ENCODE data around the gene WDHD1.
"Not testable (repeated sequence)": the region's sequence is repeated elsewhere in the genome, so short reads cannot be mapped to it uniquely, and the experiment has no call there.

The WDHD1 gene

DNA sequence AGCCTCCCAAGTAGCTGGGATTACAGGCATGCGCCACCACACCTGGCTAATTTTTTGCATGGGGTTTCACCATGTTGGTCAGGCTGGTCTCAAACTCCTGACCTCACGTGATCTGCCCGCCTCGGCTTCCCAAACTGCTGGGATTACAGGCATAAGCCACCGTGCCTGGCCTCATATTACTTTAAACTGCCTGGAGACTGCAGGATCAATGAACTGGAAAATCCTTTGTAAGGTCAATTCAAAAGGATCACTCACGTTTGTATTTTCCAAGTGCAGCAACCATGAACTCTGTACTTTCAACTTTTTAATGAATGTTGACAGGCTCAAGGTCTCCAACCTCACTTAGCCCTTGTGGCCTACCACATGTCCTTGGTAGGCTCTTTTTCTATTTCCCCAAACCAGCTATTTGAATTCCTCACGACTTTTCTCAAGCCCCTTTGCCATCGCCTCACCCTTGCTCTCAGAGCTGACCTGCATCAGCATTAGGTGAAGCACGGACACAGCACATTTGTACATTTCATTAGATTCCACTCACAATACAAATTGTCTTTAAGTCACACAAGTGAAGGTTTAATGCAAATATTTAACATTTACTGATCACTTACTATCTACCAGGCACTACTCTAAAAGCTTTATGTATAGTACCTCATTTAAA, 82.0 kb downstream of the WDHD1 start:
- no peak for DNase-seq

DNA sequence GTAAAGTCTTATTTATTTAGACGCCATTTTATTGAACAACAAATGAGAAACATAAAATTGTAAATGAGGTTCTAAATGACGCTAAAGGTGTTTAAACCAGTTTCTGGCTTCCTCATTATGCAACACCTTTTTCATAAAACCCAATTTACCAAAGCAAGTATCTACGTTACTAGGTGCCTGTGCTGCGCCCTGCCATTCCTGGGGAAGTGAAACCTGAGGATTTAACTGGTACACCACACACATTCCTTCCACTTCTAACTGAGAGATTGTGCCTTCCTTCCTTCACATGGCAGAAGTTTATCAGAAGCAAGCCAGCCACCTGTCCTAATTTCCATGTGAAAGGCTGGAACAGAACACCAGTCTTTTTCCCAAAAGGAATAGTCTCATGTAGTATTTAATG, 84.0 kb downstream of the WDHD1 start:
- DNase-seq = no peak

DNA sequence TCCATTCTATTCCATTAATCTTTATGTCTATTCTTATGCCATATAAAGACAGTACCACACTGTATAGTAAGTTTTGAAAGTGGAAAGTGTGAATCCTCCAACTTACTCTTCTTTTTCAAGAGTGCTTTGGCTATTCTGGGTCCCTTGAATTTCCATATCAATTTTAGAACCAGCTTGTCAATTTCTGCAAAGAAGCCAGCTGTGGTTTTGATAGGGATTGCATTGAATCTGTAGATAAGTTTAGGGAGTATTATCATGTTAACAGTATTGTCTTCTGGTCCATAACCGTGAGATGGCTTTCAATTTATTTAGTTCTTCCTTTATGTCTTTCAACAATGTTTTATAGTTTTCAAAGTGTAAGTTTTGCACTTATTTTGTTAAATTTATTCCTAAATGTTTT, 90.1 kb downstream of the WDHD1 start:
- DNase-seq = no peak

- no peak for DNase-seq
Measured at GRCh38 chr14:54935958-54936357, 90.9 kb downstream of the WDHD1 start.

DNA sequence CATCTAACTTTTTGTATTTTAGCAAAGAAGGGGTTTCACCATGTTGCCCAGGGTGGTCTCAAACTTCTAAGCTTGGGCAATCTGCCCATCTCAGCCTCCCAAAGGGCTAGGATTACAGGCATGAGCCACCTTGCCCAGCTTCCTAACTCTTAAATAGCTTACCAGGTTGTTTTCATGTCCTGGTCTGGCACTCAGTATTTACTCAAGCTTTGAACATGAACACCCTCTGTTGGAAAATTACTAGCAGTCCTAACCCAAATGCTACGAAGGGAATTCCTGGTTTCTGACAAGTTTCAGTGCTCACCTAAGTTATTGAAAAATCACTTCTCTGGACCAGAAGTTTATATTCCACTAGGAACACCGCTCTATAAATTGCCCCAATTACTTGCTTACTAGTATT, 91.8 kb downstream of the WDHD1 start:
- no peak for DNase-seq

- no peak for DNase-seq
Measured at GRCh38 chr14:54933006-54933405, 93.9 kb downstream of the WDHD1 start.

DNA sequence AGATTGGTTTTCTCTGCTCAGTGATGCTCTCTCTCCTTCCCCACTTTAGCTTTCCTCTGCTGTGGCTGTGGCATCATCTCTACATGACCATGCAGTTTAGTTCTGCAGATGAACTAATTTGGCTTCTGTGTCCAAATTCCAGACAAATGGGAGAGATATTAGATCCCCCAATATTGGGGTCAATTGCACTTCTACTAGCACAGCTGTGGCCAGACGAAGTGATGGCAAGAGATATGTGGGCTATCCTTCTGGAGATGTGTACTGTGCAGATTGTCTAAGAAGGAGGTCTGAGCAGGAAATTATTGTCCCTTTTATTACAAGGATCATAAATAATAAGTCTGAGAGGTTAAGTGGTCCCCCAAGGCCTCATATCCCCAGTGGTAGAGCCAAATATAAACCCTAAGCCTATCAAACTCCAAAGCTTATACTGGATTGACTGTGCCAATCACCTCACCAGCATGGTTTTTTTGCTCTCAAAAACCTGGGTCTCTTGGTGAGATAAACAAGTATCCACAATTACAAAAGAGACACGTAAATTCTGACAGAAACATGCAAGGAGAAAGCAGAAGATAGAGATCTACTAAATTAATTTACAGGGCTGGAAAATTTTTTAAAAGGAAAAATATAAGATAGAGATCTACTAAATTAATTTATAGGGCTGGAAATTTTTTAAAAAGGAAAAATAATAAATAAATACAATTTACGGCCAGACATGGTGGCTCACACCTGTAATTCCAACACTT, 95.1 kb downstream of the WDHD1 start:
- DNase-seq = no peak

DNA sequence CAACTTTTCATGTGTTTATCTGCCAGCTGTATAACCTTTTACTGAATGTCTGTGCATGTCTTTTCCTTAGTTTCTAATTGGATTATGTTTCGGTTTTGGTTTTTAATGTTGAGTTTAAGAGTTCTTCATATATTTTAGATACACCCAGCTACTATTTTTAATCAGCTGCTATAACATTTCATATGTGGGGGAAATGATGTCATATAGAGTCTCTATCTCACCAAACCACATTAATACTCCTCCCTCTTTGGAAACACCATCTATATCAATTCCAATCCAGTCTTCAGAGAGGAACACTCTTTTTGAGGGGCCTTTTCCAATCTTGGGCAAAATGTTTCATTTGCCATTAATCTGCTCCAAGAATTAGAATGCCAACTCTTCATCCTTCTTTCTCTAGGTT, 95.8 kb downstream of the WDHD1 start:
- no peak for DNase-seq

GRCh38 chr14:54929556-54929955, 97.3 kb downstream of the WDHD1 start:
- DNase-seq = peak; percentile 78

- no peak for DNase-seq
Measured at GRCh38 chr14:54928216-54928615, 98.7 kb downstream of the WDHD1 start.

GRCh38 chr14:54927551-54927950, 99.3 kb downstream of the WDHD1 start:
- no peak for DNase-seq

DNA sequence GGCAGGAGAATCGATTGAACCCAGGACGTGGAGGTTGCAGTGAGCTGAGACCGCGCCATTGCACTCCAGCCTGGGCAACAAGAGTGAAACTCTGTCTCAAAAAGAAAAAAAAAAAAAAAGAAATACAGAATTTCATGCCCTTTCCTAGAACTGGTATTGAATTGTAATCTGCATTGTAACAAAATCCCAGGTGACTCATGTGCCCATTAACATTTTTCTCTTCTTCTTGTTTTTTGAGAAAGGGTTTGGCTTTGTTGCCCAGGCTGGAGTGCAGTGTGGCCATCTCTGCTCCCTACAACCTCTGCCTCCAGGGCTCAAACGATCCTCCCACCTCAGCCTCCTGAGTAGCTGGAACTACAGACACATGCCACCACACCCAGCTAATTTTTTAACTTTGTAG, 100.3 kb downstream of the WDHD1 start:
- DNase-seq = not testable (repeated sequence)

GRCh38 chr14:54922598-54922997, 104.3 kb downstream of the WDHD1 start:
- peak; percentile 16 for DNase-seq

GRCh38 chr14:54920052-54920451, 106.8 kb downstream of the WDHD1 start:
- DNase-seq = peak; percentile 85

GRCh38 chr14:54919330-54919729, 107.6 kb downstream of the WDHD1 start:
- peak; percentile 31 for DNase-seq

DNA sequence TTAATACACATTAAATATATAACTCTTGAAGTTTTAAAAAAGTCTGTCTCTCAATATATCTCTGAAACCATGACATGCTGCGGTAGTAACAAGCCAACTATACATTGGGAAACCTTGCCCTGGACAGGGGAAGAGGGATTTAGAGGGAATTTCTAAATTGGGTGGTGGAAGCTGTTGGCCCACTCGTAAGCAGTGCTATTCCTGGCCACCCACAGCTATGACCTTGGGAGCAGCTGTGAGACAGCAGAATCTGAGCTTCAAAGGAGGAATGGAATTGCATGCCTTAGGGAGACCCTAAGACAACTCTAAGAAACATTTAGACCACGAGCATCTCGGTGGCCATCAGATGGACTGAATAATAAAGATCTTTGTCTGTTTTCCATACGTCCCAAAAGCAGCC, 108.5 kb downstream of the WDHD1 start:
- no peak for DNase-seq

DNA sequence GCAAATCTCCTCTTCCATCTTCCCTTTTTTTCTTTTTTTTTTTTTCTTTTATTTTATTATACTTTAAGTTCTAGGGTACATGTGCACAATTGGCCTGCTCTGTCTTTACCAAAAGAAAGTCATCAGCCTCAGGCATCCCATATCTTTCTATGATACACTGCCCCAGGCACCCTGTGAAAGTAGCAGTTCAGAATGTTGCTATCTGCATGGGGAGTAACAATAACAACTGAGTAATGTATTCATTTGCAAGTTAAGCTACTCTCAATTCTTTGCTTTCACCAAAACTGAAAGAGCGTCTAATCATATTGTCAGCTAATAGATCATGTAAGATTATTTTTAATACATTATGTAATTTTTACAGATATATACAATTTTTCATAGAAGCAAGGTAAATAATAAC, 110.8 kb downstream of the WDHD1 start:
- DNase-seq = no peak

GRCh38 chr14:54909817-54910558, 116.9 kb downstream of the WDHD1 start:
- peak; percentile 36 for DNase-seq

GRCh38 chr14:54908973-54909372, 117.9 kb downstream of the WDHD1 start:
- not testable (repeated sequence) for DNase-seq

DNA sequence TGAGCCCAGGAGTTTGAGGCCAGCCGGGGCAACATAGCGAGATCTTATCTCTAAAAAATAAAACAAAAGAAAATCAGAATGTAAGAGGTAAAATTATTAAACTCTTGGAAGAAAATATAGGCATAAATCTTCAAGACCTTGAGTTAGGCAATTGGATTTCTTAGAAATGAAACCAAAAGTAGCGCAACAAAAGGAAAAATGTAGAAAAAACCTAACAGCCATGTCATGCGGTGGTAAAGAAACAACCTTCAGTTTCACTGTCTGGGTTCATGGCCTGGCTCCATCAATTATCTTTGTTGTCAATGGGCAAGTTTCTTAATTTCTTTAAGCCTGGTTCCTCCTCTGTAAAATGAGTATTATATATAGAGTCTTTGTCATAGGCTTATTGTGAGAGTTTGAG, 118.7 kb downstream of the WDHD1 start:
- DNase-seq = no peak

- no peak for DNase-seq
Measured at GRCh38 chr14:54906075-54906474, 120.8 kb downstream of the WDHD1 start.

- peak; percentile 84 for DNase-seq
Measured at GRCh38 chr14:54902521-54903420, 124.1 kb downstream of the WDHD1 start, which contains the start of gene GCH1. TSS of gene GCH1 (minus strand) at chr14:54902826. CDS start at chr14:54902663, 163 bp downstream.

- DNase-seq = peak; percentile 71
Measured at GRCh38 chr14:54902143-54902520, 124.8 kb downstream of the WDHD1 start.
